ENCODE data around the gene TFB1M.

TFB1M gene

GRCh38 chr6:155259204-155259603 lies 55.1 kb downstream of the TFB1M start:
- H3K9ac ChIP-seq (ENCODE audit: insufficient read length), result no peak overlapping the region
- no peak overlapping the region for H3K4me3 ChIP-seq
- no peak overlapping the region for H3K27ac ChIP-seq
- no peak for DNase-seq (ENCODE audit: low read depth, low spot score)
- peaks cover 60% of the 10 kb centered on the region for H3K36me3 ChIP-seq (ENCODE audit: insufficient read depth, low read length)
- TF ChIP-seq FOXP2 (optimal IDR thresholded peaks at IDR 0.05; ENCODE audit: control extremely low read depth, extremely low read length, insufficient read depth) (no peak), POLR2AphosphoS5 (IDR thresholded peaks at IDR 0.05; ENCODE audit: borderline replicate concordance, low read depth, low read length) (no peak), EZH2 (IDR thresholded peaks at IDR 0.05) (no peak)
- H3K9me3 ChIP-seq (ENCODE audit: low read depth, low read length), result no peaks in the 10 kb centered on the region

GRCh38 chr6:155257796-155258195 lies 56.5 kb downstream of the TFB1M start:
- peaks cover 75% of the 10 kb centered on the region for H3K36me3 ChIP-seq (ENCODE audit: insufficient read depth, low read length)

GRCh38 chr6:155256122-155256795 lies 58.0 kb downstream of the TFB1M start:
- peaks cover 76% of the 10 kb centered on the region for H3K36me3 ChIP-seq (ENCODE audit: insufficient read depth, low read length)
- H3K9me3 ChIP-seq (ENCODE audit: low read depth, low read length), result no peaks in the 10 kb centered on the region
- H3K27ac ChIP-seq, result peak overlapping the region; percentile 36; the same call in 1 of the 2 replicates
- TF ChIP-seq FOXP2 (optimal IDR thresholded peaks at IDR 0.05; ENCODE audit: control extremely low read depth, extremely low read length, insufficient read depth) (no peak), EZH2 (IDR thresholded peaks at IDR 0.05) (no peak)
- H3K4me3 ChIP-seq, result no peak overlapping the region
- no peak for DNase-seq (ENCODE audit: low read depth, low spot score)
- no peak overlapping the region for H3K9ac ChIP-seq (ENCODE audit: insufficient read length)

More at GRCh38 chr6:155257796-155258195, 56.5 kb downstream of the TFB1M start:
- TF ChIP-seq FOXP2 (optimal IDR thresholded peaks at IDR 0.05; ENCODE audit: control extremely low read depth, extremely low read length, insufficient read depth) (no peak), POLR2AphosphoS5 (IDR thresholded peaks at IDR 0.05; ENCODE audit: borderline replicate concordance, low read depth, low read length) (no peak), EZH2 (IDR thresholded peaks at IDR 0.05) (no peak)
- H3K4me3 ChIP-seq, result no peak overlapping the region
- DNase-seq (ENCODE audit: low read depth, low spot score), result no peak
- peak overlapping the region; percentile 42; the same call in 1 of the 2 replicates for H3K27ac ChIP-seq
- H3K9ac ChIP-seq (ENCODE audit: insufficient read length), result peak overlapping the region; percentile 20
- no peaks in the 10 kb centered on the region for H3K9me3 ChIP-seq (ENCODE audit: low read depth, low read length)

- peaks cover 65% of the 10 kb centered on the region for H3K36me3 ChIP-seq (ENCODE audit: insufficient read depth, low read length)
- no peak overlapping the region for H3K9ac ChIP-seq (ENCODE audit: insufficient read length)
- no peak overlapping the region for H3K27ac ChIP-seq
- no peaks in the 10 kb centered on the region for H3K9me3 ChIP-seq (ENCODE audit: low read depth, low read length)
- no peak overlapping the region for H3K4me3 ChIP-seq
- TF ChIP-seq POLR2AphosphoS5 (IDR thresholded peaks at IDR 0.05; ENCODE audit: borderline replicate concordance, low read depth, low read length) (no peak), EZH2 (IDR thresholded peaks at IDR 0.05) (no peak), FOXP2 (optimal IDR thresholded peaks at IDR 0.05; ENCODE audit: control extremely low read depth, extremely low read length, insufficient read depth) (no peak)
- DNase-seq (ENCODE audit: low read depth, low spot score), result no peak
These were observed 60.1 kb downstream of the TFB1M start for GRCh38 chr6:155254139-155254538.

- Histone ChIP-seq H3K9me3 (ENCODE audit: low read depth, low read length) (no peaks in the 10 kb centered on the region), H3K4me3 (no peak overlapping the region), H3K9ac (ENCODE audit: insufficient read length) (no peak overlapping the region), H3K27ac (no peak overlapping the region), H3K36me3 (ENCODE audit: insufficient read depth, low read length) (peaks cover 60% of the 10 kb centered on the region)
- no peak for TF ChIP-seq POLR2AphosphoS5 (IDR thresholded peaks at IDR 0.05; ENCODE audit: borderline replicate concordance, low read depth, low read length)
- no peak for TF ChIP-seq FOXP2 (optimal IDR thresholded peaks at IDR 0.05; ENCODE audit: control extremely low read depth, extremely low read length, insufficient read depth)
- TF ChIP-seq EZH2 (IDR thresholded peaks at IDR 0.05), result no peak
- DNase-seq (ENCODE audit: low read depth, low spot score), result no peak
These were observed 60.9 kb downstream of the TFB1M start for GRCh38 chr6:155253337-155253736.

GRCh38 chr6:155252581-155252980 lies 61.7 kb downstream of the TFB1M start:
- H3K27ac ChIP-seq, result no peak overlapping the region
- H3K9me3 ChIP-seq (ENCODE audit: low read depth, low read length), result no peaks in the 10 kb centered on the region
- no peak overlapping the region for H3K9ac ChIP-seq (ENCODE audit: insufficient read length)
- peaks cover 54% of the 10 kb centered on the region for H3K36me3 ChIP-seq (ENCODE audit: insufficient read depth, low read length)
- TF ChIP-seq FOXP2 (optimal IDR thresholded peaks at IDR 0.05; ENCODE audit: control extremely low read depth, extremely low read length, insufficient read depth), result no peak
- TF ChIP-seq EZH2 (IDR thresholded peaks at IDR 0.05), result no peak
- TF ChIP-seq POLR2AphosphoS5 (IDR thresholded peaks at IDR 0.05; ENCODE audit: borderline replicate concordance, low read depth, low read length), result no peak
- no peak overlapping the region for H3K4me3 ChIP-seq
- DNase-seq (ENCODE audit: low read depth, low spot score), result no peak

- DNase-seq (ENCODE audit: low read depth, low spot score), result no peak
- Histone ChIP-seq H3K36me3 (ENCODE audit: insufficient read depth, low read length) (peaks cover 36% of the 10 kb centered on the region), H3K9ac (ENCODE audit: insufficient read length) (no peak overlapping the region), H3K27ac (no peak overlapping the region), H3K4me3 (no peak overlapping the region), H3K9me3 (ENCODE audit: low read depth, low read length) (no peaks in the 10 kb centered on the region)
- TF ChIP-seq POLR2AphosphoS5 (IDR thresholded peaks at IDR 0.05; ENCODE audit: borderline replicate concordance, low read depth, low read length) (no peak), FOXP2 (optimal IDR thresholded peaks at IDR 0.05; ENCODE audit: control extremely low read depth, extremely low read length, insufficient read depth) (no peak), EZH2 (IDR thresholded peaks at IDR 0.05) (no peak)
These were observed 63.4 kb downstream of the TFB1M start for GRCh38 chr6:155250701-155251381.

GRCh38 chr6:155248008-155249001 lies 66.0 kb downstream of the TFB1M start:
- DNase-seq (ENCODE audit: low read depth, low spot score), result no peak
- no peaks in the 10 kb centered on the region for H3K9me3 ChIP-seq (ENCODE audit: low read depth, low read length)
- TF ChIP-seq FOXP2 (optimal IDR thresholded peaks at IDR 0.05; ENCODE audit: control extremely low read depth, extremely low read length, insufficient read depth), result no peak
- no peak for TF ChIP-seq POLR2AphosphoS5 (IDR thresholded peaks at IDR 0.05; ENCODE audit: borderline replicate concordance, low read depth, low read length)
- no peak for TF ChIP-seq EZH2 (IDR thresholded peaks at IDR 0.05)
- H3K36me3 ChIP-seq (ENCODE audit: insufficient read depth, low read length), result peaks cover 16% of the 10 kb centered on the region
- H3K9ac ChIP-seq (ENCODE audit: insufficient read length), result no peak overlapping the region
- no peak overlapping the region for H3K27ac ChIP-seq
- no peak overlapping the region for H3K4me3 ChIP-seq

All from SK-N-MC (cell line).